Measurements from ENCODE around the gene PRKN.
A peak's percentile ranks its signal among the peaks of the same experiment; 100 is the strongest.

The PRKN gene

GRCh38 chr6:161487217-161487531, 1240.4 kb downstream of the PRKN start:
- ATAC-seq = peak; percentile 35
- TF ChIP-seq ZNF565 (CRISPR knock-in tag; conservative IDR thresholded peaks at IDR 0.05; ENCODE audit: low read depth) (no peak), PPARA (CRISPR knock-in tag; IDR thresholded peaks at IDR 0.05; ENCODE audit: borderline replicate concordance) (no peak), TOX (CRISPR knock-in tag; IDR thresholded peaks at IDR 0.05; ENCODE audit: borderline replicate concordance) (no peak), ISL1 (CRISPR knock-in tag; IDR thresholded peaks at IDR 0.05) (no peak), RARB (CRISPR knock-in tag; IDR thresholded peaks at IDR 0.05) (no peak), ESRRG (CRISPR knock-in tag; IDR thresholded peaks at IDR 0.05) (no peak), SNAI2 (CRISPR knock-in tag; IDR thresholded peaks at IDR 0.05) (no peak), TCF4 (CRISPR knock-in tag; IDR thresholded peaks at IDR 0.05; ENCODE audit: borderline replicate concordance) (no peak), ZNF70 (CRISPR knock-in tag; IDR thresholded peaks at IDR 0.05) (no peak), ZC3H10 (CRISPR knock-in tag; IDR thresholded peaks at IDR 0.05) (no peak), OSR1 (CRISPR knock-in tag; IDR thresholded peaks at IDR 0.05) (no peak), BACH2 (CRISPR knock-in tag; IDR thresholded peaks at IDR 0.05; ENCODE audit: borderline replicate concordance) (no peak), CSDC2 (CRISPR knock-in tag; IDR thresholded peaks at IDR 0.05) (no peak), ZNF8 (CRISPR knock-in tag; IDR thresholded peaks at IDR 0.05) (no peak), GLIS3 (CRISPR knock-in tag; IDR thresholded peaks at IDR 0.05) (no peak)
- TF ChIP-seq, protein P1, sequence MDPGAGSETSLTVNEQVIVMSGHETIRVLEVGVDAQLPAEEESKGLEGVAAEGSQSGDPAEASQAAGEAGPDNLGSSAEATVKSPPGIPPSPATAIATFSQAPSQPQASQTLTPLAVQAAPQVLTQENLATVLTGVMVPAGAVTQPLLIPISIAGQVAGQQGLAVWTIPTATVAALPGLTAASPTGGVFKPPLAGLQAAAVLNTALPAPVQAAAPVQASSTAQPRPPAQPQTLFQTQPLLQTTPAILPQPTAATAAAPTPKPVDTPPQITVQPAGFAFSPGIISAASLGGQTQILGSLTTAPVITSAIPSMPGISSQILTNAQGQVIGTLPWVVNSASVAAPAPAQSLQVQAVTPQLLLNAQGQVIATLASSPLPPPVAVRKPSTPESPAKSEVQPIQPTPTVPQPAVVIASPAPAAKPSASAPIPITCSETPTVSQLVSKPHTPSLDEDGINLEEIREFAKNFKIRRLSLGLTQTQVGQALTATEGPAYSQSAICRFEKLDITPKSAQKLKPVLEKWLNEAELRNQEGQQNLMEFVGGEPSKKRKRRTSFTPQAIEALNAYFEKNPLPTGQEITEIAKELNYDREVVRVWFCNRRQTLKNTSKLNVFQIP (CRISPR knock-in tag; IDR thresholded peaks at IDR 0.05; ENCODE audit: borderline replicate concordance, low read depth) = no peak
- TF ChIP-seq, protein P2, sequence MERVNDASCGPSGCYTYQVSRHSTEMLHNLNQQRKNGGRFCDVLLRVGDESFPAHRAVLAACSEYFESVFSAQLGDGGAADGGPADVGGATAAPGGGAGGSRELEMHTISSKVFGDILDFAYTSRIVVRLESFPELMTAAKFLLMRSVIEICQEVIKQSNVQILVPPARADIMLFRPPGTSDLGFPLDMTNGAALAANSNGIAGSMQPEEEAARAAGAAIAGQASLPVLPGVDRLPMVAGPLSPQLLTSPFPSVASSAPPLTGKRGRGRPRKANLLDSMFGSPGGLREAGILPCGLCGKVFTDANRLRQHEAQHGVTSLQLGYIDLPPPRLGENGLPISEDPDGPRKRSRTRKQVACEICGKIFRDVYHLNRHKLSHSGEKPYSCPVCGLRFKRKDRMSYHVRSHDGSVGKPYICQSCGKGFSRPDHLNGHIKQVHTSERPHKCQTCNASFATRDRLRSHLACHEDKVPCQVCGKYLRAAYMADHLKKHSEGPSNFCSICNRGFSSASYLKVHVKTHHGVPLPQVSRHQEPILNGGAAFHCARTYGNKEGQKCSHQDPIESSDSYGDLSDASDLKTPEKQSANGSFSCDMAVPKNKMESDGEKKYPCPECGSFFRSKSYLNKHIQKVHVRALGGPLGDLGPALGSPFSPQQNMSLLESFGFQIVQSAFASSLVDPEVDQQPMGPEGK (CRISPR knock-in tag; IDR thresholded peaks at IDR 0.05; ENCODE audit: borderline replicate concordance) = no peak
- TF ChIP-seq, protein P3, sequence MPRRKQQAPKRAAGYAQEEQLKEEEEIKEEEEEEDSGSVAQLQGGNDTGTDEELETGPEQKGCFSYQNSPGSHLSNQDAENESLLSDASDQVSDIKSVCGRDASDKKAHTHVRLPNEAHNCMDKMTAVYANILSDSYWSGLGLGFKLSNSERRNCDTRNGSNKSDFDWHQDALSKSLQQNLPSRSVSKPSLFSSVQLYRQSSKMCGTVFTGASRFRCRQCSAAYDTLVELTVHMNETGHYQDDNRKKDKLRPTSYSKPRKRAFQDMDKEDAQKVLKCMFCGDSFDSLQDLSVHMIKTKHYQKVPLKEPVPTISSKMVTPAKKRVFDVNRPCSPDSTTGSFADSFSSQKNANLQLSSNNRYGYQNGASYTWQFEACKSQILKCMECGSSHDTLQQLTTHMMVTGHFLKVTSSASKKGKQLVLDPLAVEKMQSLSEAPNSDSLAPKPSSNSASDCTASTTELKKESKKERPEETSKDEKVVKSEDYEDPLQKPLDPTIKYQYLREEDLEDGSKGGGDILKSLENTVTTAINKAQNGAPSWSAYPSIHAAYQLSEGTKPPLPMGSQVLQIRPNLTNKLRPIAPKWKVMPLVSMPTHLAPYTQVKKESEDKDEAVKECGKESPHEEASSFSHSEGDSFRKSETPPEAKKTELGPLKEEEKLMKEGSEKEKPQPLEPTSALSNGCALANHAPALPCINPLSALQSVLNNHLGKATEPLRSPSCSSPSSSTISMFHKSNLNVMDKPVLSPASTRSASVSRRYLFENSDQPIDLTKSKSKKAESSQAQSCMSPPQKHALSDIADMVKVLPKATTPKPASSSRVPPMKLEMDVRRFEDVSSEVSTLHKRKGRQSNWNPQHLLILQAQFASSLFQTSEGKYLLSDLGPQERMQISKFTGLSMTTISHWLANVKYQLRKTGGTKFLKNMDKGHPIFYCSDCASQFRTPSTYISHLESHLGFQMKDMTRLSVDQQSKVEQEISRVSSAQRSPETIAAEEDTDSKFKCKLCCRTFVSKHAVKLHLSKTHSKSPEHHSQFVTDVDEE (CRISPR knock-in tag; IDR thresholded peaks at IDR 0.05) = no peak
- TF ChIP-seq, protein P4, sequence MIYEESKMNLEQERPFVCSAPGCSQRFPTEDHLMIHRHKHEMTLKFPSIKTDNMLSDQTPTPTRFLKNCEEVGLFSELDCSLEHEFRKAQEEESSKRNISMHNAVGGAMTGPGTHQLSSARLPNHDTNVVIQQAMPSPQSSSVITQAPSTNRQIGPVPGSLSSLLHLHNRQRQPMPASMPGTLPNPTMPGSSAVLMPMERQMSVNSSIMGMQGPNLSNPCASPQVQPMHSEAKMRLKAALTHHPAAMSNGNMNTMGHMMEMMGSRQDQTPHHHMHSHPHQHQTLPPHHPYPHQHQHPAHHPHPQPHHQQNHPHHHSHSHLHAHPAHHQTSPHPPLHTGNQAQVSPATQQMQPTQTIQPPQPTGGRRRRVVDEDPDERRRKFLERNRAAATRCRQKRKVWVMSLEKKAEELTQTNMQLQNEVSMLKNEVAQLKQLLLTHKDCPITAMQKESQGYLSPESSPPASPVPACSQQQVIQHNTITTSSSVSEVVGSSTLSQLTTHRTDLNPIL (CRISPR knock-in tag; IDR thresholded peaks at IDR 0.05; ENCODE audit: low read depth) = no peak

GRCh38 chr6:161486361-161487216, 1241.0 kb downstream of the PRKN start:
- peak; percentile 97 for ATAC-seq
- TF ChIP-seq ZFP3 (CRISPR knock-in tag; IDR thresholded peaks at IDR 0.05) (no peak), ISL1 (CRISPR knock-in tag; IDR thresholded peaks at IDR 0.05) (peak; percentile 47)

- no peak for TF ChIP-seq TCF4 (CRISPR knock-in tag; IDR thresholded peaks at IDR 0.05; ENCODE audit: borderline replicate concordance)
- TF ChIP-seq, protein P2 (CRISPR knock-in tag; IDR thresholded peaks at IDR 0.05; ENCODE audit: borderline replicate concordance) = no peak
- TF ChIP-seq, protein P5, sequence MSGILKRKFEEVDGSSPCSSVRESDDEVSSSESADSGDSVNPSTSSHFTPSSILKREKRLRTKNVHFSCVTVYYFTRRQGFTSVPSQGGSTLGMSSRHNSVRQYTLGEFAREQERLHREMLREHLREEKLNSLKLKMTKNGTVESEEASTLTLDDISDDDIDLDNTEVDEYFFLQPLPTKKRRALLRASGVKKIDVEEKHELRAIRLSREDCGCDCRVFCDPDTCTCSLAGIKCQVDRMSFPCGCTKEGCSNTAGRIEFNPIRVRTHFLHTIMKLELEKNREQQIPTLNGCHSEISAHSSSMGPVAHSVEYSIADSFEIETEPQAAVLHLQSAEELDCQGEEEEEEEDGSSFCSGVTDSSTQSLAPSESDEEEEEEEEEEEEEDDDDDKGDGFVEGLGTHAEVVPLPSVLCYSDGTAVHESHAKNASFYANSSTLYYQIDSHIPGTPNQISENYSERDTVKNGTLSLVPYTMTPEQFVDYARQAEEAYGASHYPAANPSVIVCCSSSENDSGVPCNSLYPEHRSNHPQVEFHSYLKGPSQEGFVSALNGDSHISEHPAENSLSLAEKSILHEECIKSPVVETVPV (CRISPR knock-in tag; IDR thresholded peaks at IDR 0.05) = no peak
- TF ChIP-seq BACH2 (CRISPR knock-in tag; IDR thresholded peaks at IDR 0.05; ENCODE audit: borderline replicate concordance) = no peak
- TF ChIP-seq OSR1 (CRISPR knock-in tag; IDR thresholded peaks at IDR 0.05) = no peak
- TF ChIP-seq ZNF70 (CRISPR knock-in tag; IDR thresholded peaks at IDR 0.05) = no peak
- TF ChIP-seq, protein P3 (CRISPR knock-in tag; IDR thresholded peaks at IDR 0.05) = no peak
- TF ChIP-seq PPARA (CRISPR knock-in tag; IDR thresholded peaks at IDR 0.05; ENCODE audit: borderline replicate concordance) = no peak
- TF ChIP-seq ISL1 (CRISPR knock-in tag; IDR thresholded peaks at IDR 0.05) = no peak
- no peak for TF ChIP-seq ZNF565 (CRISPR knock-in tag; conservative IDR thresholded peaks at IDR 0.05; ENCODE audit: low read depth)
- no peak for TF ChIP-seq GLIS3 (CRISPR knock-in tag; IDR thresholded peaks at IDR 0.05)
- no peak for TF ChIP-seq ESRRG (CRISPR knock-in tag; IDR thresholded peaks at IDR 0.05)
- TF ChIP-seq ARNTL (CRISPR knock-in tag; IDR thresholded peaks at IDR 0.05; ENCODE audit: borderline replicate concordance, low read depth) = no peak
- TF ChIP-seq ZFP3 (CRISPR knock-in tag; IDR thresholded peaks at IDR 0.05) = no peak
- no peak for TF ChIP-seq TOX (CRISPR knock-in tag; IDR thresholded peaks at IDR 0.05; ENCODE audit: borderline replicate concordance)
- no peak for TF ChIP-seq SNAI2 (CRISPR knock-in tag; IDR thresholded peaks at IDR 0.05)
- no peak for TF ChIP-seq ZNF8 (CRISPR knock-in tag; IDR thresholded peaks at IDR 0.05)
- no peak for ATAC-seq
Measured at GRCh38 chr6:161482517-161482858, 1245.1 kb downstream of the PRKN start.

Measured in SK-N-SH treated with all-trans-retinoic acid at 6 μM for 48 hours (cell line).